GM20000 (cell line): ENCODE measurements around the gene ERLIN1.

Experiments
- DNase-seq: peaks from one replicate; pipeline ENCODE4 v3.0.0; 2012; ENCODE audit warnings: low spot score
- TF ChIP-seq, protein P1 (sequence below): IDR thresholded peaks from 2 replicates; pipeline ENCODE4 v1.5.1; 2012; ENCODE audit warnings: mild to moderate bottlenecking, control low read depth; ENCODE audit errors: extremely low read depth, missing control alignments

Gene ERLIN1

GRCh38 chr10:100185364-100186252, at the start of gene ERLIN1:
TSS of gene ERLIN1 (minus strand) at chr10:100186029. CDS start at chr10:100185626, 403 bp downstream.
- TF ChIP-seq, protein P1, sequence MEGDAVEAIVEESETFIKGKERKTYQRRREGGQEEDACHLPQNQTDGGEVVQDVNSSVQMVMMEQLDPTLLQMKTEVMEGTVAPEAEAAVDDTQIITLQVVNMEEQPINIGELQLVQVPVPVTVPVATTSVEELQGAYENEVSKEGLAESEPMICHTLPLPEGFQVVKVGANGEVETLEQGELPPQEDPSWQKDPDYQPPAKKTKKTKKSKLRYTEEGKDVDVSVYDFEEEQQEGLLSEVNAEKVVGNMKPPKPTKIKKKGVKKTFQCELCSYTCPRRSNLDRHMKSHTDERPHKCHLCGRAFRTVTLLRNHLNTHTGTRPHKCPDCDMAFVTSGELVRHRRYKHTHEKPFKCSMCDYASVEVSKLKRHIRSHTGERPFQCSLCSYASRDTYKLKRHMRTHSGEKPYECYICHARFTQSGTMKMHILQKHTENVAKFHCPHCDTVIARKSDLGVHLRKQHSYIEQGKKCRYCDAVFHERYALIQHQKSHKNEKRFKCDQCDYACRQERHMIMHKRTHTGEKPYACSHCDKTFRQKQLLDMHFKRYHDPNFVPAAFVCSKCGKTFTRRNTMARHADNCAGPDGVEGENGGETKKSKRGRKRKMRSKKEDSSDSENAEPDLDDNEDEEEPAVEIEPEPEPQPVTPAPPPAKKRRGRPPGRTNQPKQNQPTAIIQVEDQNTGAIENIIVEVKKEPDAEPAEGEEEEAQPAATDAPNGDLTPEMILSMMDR, result no peak

GRCh38 chr10:100232101-100232500, 46.3 kb upstream of the ERLIN1 start:
- TF ChIP-seq, protein P1, result no peak
- no peak for DNase-seq

More at GRCh38 chr10:100185364-100186252, at the start of gene ERLIN1:
- DNase-seq, result peak; percentile 94

DNA sequence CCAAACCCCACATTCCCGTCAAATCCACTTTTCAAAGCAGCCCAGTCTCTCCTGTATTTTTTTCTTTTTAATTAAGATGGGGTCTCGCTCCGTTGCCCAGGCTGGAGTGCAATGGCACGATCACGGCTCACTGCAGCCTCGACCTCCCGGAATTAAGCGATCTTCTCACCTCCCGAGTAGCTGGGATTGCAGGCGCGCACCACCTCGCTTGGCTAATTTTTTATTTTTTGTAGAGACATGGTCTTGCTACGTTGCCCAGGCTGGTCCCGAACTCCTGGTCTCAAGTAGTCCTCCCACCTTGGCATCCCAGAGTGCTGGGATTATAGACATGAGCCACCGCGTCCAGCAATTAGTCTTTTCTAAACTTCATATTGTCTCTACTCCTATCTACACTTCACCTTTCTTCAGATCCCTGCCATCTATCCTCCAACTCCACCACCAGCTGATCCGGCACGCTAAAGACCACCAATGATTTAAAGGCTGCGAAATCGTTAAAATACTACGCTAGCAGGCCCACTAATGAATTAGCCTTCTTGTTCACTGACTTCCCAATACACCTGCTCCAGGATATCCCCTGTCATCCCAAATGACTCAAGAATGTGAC, 44.1 kb upstream of the ERLIN1 start:
- TF ChIP-seq, protein P1, result no peak

DNA sequence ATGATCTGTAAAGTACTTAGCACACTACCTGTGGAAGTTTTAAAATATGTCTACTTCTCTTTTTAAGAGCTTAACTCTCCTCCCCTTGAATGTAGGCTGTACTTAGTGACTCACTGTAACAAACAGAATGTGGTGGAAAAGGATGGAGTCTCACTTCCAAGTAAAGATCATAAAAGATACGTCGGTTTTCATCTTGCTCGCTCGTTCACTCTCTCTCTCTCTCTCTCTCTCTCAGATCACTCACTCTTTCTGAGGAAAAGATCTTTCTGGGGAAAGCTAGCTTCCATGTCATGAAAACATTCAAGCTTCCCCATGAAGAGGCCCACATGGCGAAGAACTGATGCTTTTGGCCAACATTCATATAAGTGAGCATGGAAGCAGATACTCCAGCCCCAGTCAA, 38.0 kb upstream of the ERLIN1 start:
- TF ChIP-seq, protein P1, result no peak
- no peak for DNase-seq

More for the DNA sequence above, 44.1 kb upstream of the ERLIN1 start:
- no peak for DNase-seq

DNA sequence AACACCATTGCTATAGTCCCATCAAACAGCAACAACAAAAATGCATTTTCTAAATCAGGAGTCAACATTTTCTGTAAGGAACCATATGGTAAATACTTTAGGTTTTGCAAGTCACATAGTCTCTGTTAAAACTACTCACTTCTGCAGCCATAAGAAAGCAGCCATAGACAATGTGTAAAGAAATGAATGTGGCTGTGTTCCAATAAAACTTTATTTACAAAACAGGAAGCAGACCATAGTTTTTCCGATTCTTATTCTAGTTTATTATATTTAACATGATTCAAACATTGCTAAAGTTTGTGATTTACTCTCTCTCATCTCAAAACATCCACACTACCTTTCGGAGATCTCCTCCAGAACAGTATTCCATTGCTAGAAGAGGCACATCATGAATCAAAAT, 36.7 kb upstream of the ERLIN1 start:
- TF ChIP-seq, protein P1, result no peak
- DNase-seq, result no peak

- no peak for DNase-seq
- TF ChIP-seq, protein P1, result no peak
Observed at GRCh38 chr10:100216006-100216405, 30.2 kb upstream of the ERLIN1 start.

GRCh38 chr10:100209303-100209702, 23.5 kb upstream of the ERLIN1 start:
- TF ChIP-seq, protein P1, result no peak
- no peak for DNase-seq
